ENCODE measurements around the gene VENTX.

- TF ChIP-seq EZH2 (IDR thresholded peaks at IDR 0.05) (no peak), FOXP2 (optimal IDR thresholded peaks at IDR 0.05; ENCODE audit: control extremely low read depth, extremely low read length, insufficient read depth) (no peak)
Measured at GRCh38 chr10:133196221-133196915, 41.3 kb upstream of the VENTX start.

Data from SK-N-MC (cell line).